ENCODE measurements around the gene EGLN1.

Gene EGLN1

GRCh38 chr1:231335663-231336602 is 86.2 kb downstream of the EGLN1 start (continued):
- TF ChIP-seq ZBTB11 (tag by site-specific recombination; conservative IDR thresholded peaks at IDR 0.05; ENCODE audit: low read depth) (no peak), PRDM10 (tag by site-specific recombination; IDR thresholded peaks at IDR 0.05) (peak; percentile 81), ZFP37 (tag by site-specific recombination; IDR thresholded peaks at IDR 0.05) (peak; percentile 26; the same call in 1 of the 2 replicates), ZNF426 (tag by site-specific recombination; IDR thresholded peaks at IDR 0.05) (no peak), ZNF660 (tag by site-specific recombination; IDR thresholded peaks at IDR 0.05) (peak; percentile 51; the same call in 1 of the 2 replicates), ZNF580 (tag by site-specific recombination; IDR thresholded peaks at IDR 0.05) (no peak), ZNF704 (tag by site-specific recombination; IDR thresholded peaks at IDR 0.05) (no peak), ZNF302 (tag by site-specific recombination; IDR thresholded peaks at IDR 0.05; ENCODE audit: low read depth) (no peak), MYNN (tag by site-specific recombination; IDR thresholded peaks at IDR 0.05; ENCODE audit: borderline replicate concordance) (no peak), ZNF184 (tag by site-specific recombination; IDR thresholded peaks at IDR 0.05) (no peak), ZNF791 (tag by site-specific recombination; IDR thresholded peaks at IDR 0.05) (no peak), ZNF639 (tag by site-specific recombination; IDR thresholded peaks at IDR 0.05) (no peak), ZNF777 (tag by site-specific recombination; IDR thresholded peaks at IDR 0.05; ENCODE audit: borderline replicate concordance) (no peak), ZBTB20 (tag by site-specific recombination; IDR thresholded peaks at IDR 0.05) (peak; percentile 96), ZNF768 (tag by site-specific recombination; IDR thresholded peaks at IDR 0.05) (no peak), RBAK (tag by site-specific recombination; IDR thresholded peaks at IDR 0.05) (no peak), ZNF341 (tag by site-specific recombination; IDR thresholded peaks at IDR 0.05; ENCODE audit: low read depth) (no peak), ZNF701 (tag by site-specific recombination; IDR thresholded peaks at IDR 0.05) (no peak), ZNF692 (tag by site-specific recombination; IDR thresholded peaks at IDR 0.05) (0 out of 2 replicates have a peak, but pooled peaks have one; percentile 10), ZNF416 (tag by site-specific recombination; IDR thresholded peaks at IDR 0.05) (no peak), ZNF624 (tag by site-specific recombination; IDR thresholded peaks at IDR 0.05) (no peak; the same call in 1 of the 2 replicates), ZBTB48 (tag by site-specific recombination; IDR thresholded peaks at IDR 0.05) (no peak), ZNF114 (tag by site-specific recombination; IDR thresholded peaks at IDR 0.05) (no peak), ZNF157 (tag by site-specific recombination; IDR thresholded peaks at IDR 0.05) (no peak)
